Measurements from ENCODE around the gene PPM1H.

Gene PPM1H

GRCh38 chr12:62862259-62862881 is 72.6 kb downstream of the PPM1H start:
- no peaks in the 10 kb centered on the region for H3K9me3 ChIP-seq (ENCODE audit: insufficient read depth, low read length, severe bottlenecking)
- no peak overlapping the region for H3K27ac ChIP-seq (ENCODE audit: low read length)
- H4K20me1 ChIP-seq (ENCODE audit: insufficient read depth, low read length) = no peaks in the 10 kb centered on the region
- no peaks in the 10 kb centered on the region for H3K4me1 ChIP-seq (ENCODE audit: insufficient read depth, low read length)
- DNase-seq = no peak
- H3K4me2 ChIP-seq (ENCODE audit: insufficient read depth, low read length) = no peak overlapping the region
- no peak overlapping the region for H3K4me3 ChIP-seq (ENCODE audit: low read depth in 1 of 2, low read length in 2 of 2)
- no peak overlapping the region for H3K9ac ChIP-seq (ENCODE audit: low read depth, low read length)
- TF ChIP-seq CTCF (IDR thresholded peaks at IDR 0.05; ENCODE audit: borderline replicate concordance, extremely low read depth, low read length, poor library complexity, severe bottlenecking) (no peak), EZH2 (IDR thresholded peaks at IDR 0.05; ENCODE audit: borderline replicate concordance, low read depth, low read length, severe bottlenecking) (no peak)
- no peaks in the 10 kb centered on the region for H3K36me3 ChIP-seq (ENCODE audit: insufficient read depth, low read length)
- H2AFZ ChIP-seq (ENCODE audit: low read depth, low read length) = no peak overlapping the region
- no peak for ATAC-seq (ENCODE audit: insufficient read depth, low read depth)
- H3K79me2 ChIP-seq (ENCODE audit: insufficient read depth, low read length) = no peaks in the 10 kb centered on the region
- no peaks in the 10 kb centered on the region for H3K27me3 ChIP-seq (ENCODE audit: insufficient read depth, low read length, poor library complexity)

- Histone ChIP-seq H4K20me1 (ENCODE audit: insufficient read depth, low read length) (no peaks in the 10 kb centered on the region), H3K4me1 (ENCODE audit: insufficient read depth, low read length) (no peaks in the 10 kb centered on the region), H3K27me3 (ENCODE audit: insufficient read depth, low read length, poor library complexity) (no peaks in the 10 kb centered on the region), H3K4me3 (ENCODE audit: low read depth in 1 of 2, low read length in 2 of 2) (no peak overlapping the region), H3K9ac (ENCODE audit: low read depth, low read length) (no peak overlapping the region), H3K27ac (ENCODE audit: low read length) (no peak overlapping the region), H3K79me2 (ENCODE audit: insufficient read depth, low read length) (no peaks in the 10 kb centered on the region), H2AFZ (ENCODE audit: low read depth, low read length) (no peak overlapping the region), H3K36me3 (ENCODE audit: insufficient read depth, low read length) (no peaks in the 10 kb centered on the region), H3K4me2 (ENCODE audit: insufficient read depth, low read length) (no peak overlapping the region), H3K9me3 (ENCODE audit: insufficient read depth, low read length, severe bottlenecking) (no peaks in the 10 kb centered on the region)
- no peak for DNase-seq
- ATAC-seq (ENCODE audit: insufficient read depth, low read depth) = no peak
- TF ChIP-seq CTCF (IDR thresholded peaks at IDR 0.05; ENCODE audit: borderline replicate concordance, extremely low read depth, low read length, poor library complexity, severe bottlenecking) (no peak), EZH2 (IDR thresholded peaks at IDR 0.05; ENCODE audit: borderline replicate concordance, low read depth, low read length, severe bottlenecking) (no peak)
Measured at GRCh38 chr12:62861586-62861985, 73.4 kb downstream of the PPM1H start.

- no peak overlapping the region for H3K9ac ChIP-seq (ENCODE audit: low read depth, low read length)
- TF ChIP-seq CTCF (IDR thresholded peaks at IDR 0.05; ENCODE audit: borderline replicate concordance, extremely low read depth, low read length, poor library complexity, severe bottlenecking) (no peak), EZH2 (IDR thresholded peaks at IDR 0.05; ENCODE audit: borderline replicate concordance, low read depth, low read length, severe bottlenecking) (no peak)
- no peaks in the 10 kb centered on the region for H3K9me3 ChIP-seq (ENCODE audit: insufficient read depth, low read length, severe bottlenecking)
- H3K4me2 ChIP-seq (ENCODE audit: insufficient read depth, low read length) = no peak overlapping the region
- DNase-seq (no peak), ATAC-seq (ENCODE audit: insufficient read depth, low read depth) (no peak)
- no peak overlapping the region for H2AFZ ChIP-seq (ENCODE audit: low read depth, low read length)
- H3K27ac ChIP-seq (ENCODE audit: low read length) = no peak overlapping the region
- no peaks in the 10 kb centered on the region for H3K4me1 ChIP-seq (ENCODE audit: insufficient read depth, low read length)
- H3K79me2 ChIP-seq (ENCODE audit: insufficient read depth, low read length) = no peaks in the 10 kb centered on the region
- H4K20me1 ChIP-seq (ENCODE audit: insufficient read depth, low read length) = no peaks in the 10 kb centered on the region
- H3K4me3 ChIP-seq (ENCODE audit: low read depth in 1 of 2, low read length in 2 of 2) = no peak overlapping the region
- H3K27me3 ChIP-seq (ENCODE audit: insufficient read depth, low read length, poor library complexity) = no peaks in the 10 kb centered on the region
- H3K36me3 ChIP-seq (ENCODE audit: insufficient read depth, low read length) = no peaks in the 10 kb centered on the region
Measured at GRCh38 chr12:62860501-62861411, 74.2 kb downstream of the PPM1H start.
